Inflammatory macrophage treated with lipopolysaccharide for 1 hour (primary cell): ENCODE data around the gene FXYD2.

ENCODE experiments used
- DNase-seq, 2 donors: peaks; one replicate each; pipeline ENCODE4 v3.0.0-alpha.2; 2020 to 2022

FXYD2 gene

DNA sequence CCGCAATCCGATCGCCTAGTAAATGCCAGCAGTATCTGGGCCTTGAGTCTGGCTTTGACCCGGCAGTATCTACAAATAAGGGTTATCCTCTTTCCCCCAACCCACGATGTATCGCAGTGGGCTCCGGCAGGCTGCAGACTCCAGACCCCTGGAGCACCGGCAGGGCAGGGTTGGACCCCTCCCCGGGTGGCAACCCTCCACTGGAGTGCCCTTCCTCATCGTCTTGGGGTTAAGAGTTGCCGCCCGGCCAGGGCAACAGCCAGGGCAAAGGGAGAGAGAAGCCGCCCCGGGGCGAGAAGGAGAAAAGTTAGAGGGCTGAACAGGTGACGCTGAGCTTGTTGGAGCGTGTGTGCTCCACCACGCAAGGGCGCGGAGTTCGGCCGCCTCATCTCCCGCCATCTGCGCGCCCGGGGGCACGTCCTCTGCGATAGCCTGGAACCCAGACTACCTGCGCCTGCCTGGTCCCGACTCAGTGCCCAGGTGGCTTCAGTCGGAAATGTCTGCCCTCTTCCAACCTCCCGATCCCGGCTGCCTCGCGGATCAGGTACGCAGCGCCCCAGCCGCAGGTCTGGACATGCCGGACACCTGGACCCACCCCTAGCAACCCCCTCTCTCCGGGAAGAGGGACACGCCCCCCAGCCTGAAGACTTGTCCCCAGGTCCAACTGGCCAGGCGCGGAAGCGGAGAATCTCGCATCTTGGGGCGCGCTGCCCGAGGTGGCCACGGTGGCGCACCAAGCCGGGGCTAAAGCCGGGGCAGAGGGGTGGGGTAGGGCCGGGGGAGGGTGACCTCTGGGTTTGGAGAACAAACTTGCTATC, 28.7 kb downstream of the FXYD2 start:
- DNase-seq = no peak

DNA sequence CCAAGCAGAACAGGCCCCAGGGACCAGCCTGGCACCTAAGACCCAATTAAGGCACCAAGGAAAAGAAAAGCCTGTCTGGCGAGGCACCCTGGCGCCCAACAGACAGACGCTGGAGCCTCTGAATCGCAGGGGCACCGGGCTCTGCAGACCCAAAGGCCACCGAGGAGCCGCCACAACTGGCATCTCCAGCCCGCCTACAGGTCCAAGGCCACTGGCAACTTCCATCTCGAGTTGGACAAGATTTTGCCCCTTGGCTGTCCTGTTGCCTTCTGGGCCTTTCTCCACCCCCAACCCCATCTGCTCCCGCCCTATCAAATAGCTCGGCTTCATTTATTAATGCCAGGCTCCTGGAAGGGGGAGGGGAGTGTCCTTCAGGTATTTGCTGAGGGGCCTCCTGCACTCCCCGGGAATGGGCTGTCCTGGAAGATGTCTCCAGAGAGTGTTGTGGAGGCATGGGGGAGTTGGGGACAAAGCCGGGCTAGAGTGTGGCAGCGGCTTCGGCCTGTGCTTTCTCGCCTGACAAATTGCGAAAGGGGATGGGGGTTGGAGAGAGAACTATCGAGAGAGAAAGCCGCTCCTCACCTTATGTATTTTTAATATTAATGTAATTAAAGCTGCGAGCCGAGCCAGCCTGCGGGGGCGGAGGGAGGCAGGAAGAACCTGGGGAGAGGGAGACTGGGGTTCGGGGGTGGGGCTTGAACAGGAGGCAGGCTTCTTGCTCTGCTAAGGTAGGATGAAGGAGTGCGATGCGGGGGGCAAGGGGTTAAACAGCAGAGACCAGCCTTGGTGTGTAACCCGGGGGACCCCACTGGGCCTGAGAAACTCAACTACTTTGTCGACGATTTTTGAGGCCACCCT, 29.5 kb downstream of the FXYD2 start:
- no peak for DNase-seq

DNA sequence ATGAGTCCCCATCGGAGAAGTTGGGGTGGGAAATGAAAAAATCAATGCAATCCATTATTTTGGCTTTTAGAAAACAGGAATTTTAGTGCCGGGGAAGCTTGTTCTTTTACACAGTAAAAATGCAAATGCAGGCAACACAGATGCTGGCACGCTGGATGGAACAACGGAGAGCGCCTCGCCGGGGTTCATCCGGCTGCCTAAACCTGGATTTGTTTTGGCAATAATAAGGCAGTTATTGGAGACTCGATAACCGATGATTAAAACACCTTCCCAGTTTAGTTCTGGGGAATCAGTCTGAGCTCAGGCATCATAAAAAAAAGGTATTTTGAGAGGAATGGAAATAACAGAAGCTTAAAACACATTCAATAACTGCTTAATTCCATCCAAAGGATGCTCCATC, 30.4 kb downstream of the FXYD2 start:
- no peak for DNase-seq

DNA sequence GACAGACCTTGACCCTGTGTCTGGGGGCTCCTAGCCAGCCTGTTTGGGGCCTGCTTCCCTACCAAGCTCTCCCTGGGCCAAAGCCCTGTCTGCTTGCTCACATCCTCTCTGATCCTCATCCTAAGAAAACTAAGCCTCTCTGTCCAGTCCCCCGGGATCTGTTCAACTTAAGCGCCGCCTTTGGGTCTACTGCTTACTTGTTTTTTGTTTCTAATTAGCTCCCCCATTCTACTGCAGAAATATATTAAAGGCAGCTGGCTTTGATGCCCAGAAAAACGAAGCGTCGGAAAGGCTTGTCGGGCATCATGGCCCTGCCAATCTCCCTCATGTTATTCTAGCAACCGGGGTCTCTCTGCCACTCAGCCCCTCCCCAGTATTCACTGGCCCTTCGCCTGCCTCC, 31.0 kb downstream of the FXYD2 start:
- no peak for DNase-seq

DNA sequence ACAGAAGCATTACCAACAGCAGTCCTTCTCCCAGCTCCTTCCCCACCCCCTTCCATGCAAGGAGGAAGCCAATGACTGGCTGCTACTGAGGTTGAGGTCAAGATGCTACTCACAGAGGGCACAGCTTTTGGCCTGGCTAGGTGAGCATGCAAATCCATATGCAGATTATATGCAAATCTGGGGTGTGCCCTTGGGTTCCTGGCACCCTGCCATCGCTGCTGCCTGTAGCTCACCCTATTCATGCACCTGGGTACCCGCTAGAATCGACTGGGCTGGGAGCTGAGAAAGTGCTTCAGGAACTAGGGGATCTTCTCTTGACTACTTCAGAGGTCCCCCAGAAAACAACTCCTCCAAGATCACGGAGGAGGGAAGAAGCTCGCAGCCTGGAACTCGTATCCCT, 31.6 kb downstream of the FXYD2 start:
- no peak for DNase-seq

DNA sequence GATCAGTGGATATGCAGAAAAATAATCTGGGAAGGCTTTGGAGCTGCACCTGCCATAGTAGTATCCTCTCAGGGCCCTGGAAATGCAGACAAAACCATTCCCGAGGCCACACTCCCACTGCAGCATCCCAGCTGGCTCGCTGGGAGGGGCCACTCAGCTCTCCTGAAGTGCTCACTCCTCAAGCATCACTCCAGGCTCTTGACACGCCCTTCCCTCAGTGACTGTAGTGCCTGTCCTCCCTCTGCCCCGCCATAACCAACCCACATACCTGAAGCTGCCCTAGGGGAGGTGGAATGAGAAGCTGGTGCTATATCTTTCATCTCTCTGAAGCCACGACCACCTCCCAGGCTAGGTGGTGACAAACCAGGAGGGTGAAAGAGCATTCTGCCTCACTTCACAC, 32.3 kb downstream of the FXYD2 start:
- no peak for DNase-seq

DNA sequence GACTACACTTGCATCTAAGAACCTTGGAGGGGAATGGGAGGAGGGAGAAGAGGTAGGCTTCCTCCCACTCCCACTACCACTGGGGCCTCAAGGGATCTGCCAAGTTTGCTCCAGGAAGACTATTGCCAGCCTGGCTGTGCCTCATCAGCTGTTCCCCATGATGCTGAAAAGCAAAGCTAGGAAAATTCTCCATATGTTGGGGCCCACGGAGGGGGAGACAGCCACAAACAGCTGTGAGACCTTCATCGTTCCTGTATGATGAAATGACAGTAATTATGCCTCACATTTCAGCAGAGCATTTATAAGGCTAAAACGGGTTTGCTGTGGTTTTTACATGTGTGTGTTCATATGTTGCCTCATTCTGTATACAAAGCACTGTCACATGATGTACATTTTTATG, 34.3 kb downstream of the FXYD2 start:
- DNase-seq = no peak

DNA sequence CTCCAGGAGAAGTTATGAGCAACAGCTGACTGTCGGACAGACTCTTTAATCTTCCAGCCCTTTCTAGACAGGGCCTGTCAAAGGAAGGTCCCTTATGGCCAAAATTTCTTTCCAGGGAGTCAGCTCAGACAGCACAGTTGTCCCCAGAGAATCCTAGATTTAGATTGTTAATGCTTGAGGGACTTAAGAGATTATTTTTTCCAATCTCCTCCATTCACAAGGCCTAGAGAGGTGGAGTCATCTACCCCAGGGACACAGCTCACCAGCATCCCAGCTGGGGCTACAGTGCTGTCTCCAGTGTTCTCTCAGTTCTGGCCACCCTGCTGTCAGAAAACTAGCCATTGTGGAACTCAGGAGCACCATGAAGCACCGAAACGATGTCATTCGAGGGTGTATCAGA, 35.3 kb downstream of the FXYD2 start:
- DNase-seq = no peak

DNA sequence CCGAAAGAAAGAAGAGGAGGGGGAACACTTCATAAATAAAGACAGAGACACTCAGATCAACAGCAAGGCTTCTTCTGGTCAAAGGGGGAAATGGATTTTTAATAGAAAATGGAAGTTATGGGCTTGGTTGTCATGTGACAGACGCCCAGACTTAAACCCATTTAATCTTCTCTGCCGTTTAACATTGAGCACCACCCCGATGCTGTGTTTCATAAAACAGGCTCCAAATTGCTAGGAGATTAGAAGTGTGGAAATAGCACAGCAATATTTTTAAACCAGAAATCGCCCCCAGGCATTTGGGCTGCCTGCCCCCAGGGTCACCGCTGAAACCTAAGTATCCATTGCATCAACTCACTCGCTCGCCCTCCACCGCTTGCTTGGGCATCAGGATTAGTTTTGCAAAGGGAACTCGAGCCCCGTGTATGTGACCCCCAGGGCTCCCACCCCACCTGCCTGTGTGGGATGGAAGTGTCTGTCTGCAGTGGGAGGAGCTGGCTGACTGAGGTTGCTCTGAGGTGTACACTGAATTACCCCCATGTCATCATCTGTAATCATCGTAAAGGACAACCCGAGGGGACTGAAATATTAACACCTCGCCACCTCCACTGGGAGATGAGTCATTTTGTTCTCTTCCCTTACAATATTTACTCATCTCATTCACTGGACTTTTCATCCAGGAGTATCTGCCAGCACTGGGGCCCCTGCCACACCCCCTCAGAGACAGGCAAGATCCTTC, 38.2 kb downstream of the FXYD2 start:
- DNase-seq = no peak

DNA sequence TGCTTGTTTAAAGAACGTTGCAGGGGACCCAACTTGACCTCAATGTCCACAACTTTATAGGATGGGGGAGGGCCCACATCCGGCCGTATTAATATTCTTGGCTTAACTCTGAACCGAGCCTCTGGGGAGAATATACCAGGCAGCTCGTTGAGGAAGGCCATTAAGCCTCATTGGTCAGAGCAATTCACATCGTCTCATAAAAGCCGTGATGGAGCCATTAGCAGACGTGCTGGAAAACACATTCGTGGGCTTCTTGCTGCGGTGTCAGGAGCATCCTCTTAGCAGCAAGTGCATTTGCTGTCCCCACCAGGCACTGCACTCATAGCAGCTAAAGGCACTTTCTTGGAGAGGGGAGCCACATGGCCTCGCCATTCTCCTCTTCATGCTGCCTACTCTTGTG, 42.4 kb downstream of the FXYD2 start:
- DNase-seq = no peak

DNA sequence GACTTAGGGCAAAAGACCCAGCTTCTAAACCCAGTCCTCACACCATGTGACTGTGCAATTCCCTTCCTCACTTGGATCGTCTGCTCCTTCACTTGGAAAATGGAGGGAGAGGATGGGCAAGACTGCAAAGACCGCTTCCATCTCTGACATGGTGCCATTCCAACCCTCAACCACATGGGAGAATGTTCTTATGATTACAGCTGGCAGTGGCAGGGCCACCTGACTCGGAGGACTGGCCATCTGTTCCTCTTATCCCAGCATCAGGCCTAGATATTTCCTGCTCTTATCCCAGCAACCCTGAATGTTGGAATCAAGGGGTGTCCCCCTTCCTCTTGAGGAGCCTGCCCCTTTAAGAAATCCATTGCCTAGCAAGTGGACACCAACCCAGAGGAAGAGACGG, 42.9 kb downstream of the FXYD2 start:
- no peak for DNase-seq

DNA sequence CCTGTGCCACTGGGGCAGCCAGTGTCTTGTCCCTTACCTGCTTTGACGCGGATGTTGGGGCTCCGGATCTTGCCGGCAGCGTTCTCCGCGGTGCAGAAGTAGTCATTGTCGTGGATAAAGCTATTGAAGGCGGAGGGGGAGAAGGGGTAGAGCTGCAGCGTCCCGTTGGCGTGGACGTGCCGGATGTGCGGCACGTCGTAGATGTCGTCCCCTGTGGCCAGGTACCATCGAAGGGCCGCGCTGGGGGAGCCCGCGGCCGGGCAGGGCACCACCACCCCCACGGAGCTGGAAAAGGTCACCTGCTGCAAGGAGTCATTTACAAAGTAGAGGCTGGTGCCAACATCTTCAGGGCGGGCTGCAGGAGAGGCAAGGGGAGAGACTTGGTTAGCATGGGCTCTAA, 44.1 kb downstream of the FXYD2 start:
- no peak for DNase-seq

DNA sequence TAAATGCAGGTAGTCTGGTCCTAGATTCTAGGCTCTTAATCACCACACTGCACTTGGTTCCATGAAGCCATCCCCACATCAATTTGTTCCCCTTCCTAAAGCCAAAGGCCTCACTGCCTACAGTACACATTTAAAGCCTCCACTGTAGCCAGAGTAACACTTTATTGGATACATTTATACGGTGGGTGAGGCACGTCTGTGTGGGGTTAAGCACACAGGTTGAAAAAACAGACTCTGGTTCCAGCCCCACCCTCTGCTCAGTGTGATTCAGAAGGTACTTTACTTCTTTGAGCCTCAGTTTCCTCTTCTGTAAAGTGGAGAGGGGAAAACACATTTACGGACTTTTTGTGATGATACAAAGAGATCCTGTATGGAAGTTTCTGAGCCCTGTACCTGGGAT, 50.0 kb downstream of the FXYD2 start:
- no peak for DNase-seq

DNA sequence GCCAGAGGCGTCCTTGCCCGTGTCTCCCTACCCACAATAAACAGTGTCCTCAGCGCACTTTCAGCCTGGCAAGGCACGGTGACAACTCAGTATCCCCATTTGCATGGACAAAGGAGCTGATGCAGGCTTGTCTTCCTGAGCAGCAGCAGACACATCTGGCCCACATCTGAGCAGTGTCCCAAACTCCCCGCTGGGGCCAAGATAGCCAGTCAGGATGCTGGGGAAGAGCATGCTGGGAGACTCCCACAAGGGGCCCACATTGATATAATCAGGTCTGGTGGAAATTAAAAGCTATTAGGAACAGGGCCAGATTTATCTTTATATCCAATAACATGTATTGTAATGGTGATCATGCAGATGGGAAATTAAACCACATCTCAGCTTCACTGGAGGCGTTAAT, 52.2 kb downstream of the FXYD2 start:
- no peak for DNase-seq

DNA sequence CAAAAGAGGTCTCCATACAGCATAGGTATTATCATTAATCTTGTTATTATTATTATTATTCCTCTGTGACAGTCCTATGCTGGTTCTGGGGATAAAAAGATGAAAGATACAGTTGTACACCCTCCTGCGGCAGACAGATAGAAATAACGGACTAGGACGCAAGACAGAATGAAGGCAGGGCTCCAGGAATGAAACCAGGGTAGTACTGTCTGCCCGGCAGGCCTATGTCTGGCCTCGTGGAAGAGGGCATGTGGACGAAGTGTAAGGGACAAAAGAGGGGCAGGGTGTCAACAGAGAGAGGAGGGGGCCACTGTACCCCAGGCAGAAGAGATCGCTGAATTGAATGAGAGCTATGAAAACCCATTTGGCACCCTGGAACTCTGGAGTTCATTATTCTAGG, 52.7 kb downstream of the FXYD2 start:
- no peak for DNase-seq

DNA sequence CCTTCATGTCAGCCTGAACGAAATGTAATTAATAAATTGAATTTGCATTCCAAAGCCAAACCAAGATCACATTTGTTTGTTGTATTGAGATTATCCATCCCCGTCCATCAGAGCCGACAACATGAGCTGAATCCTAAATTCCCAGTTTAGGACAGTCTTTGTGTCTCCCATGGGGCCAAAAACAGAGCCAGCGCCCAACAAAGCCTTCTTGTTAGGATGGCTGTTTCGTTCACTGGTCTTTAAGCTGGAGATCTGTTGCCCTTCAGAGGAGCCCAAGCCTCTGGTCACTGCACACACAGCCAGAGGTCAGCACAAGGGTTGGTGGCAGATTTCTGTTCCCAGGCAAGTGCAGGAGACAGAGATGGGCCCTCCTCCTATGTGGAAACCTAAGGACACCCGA, 53.3 kb downstream of the FXYD2 start:
- DNase-seq = no peak

DNA sequence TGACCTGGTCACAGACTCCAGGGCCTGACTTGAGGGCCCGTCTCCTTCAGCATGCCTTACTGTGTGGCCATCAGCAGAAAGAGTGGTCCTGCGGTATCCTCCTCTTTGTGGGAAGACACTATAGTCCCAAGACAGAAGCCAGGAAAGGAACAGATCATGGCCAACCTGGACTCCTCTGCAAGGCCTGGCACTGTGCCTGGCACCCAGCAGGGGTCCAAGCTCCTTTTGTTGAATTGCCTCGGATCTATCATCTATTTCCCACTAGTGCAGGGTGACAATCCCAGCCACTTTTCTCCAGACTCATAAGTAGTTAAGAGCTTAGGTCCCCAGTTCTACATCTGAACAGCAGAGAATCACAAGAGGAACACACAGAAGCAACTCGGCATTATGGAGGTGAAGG, 54.5 kb downstream of the FXYD2 start:
- DNase-seq = no peak
